Small intestine (tissue), 7 donors: ENCODE measurements around the gene SYF2. TPM values are rescaled to one million over a fixed set of nuclear protein-coding genes. Genes with fewer than 3 reads are reported as not detected.
"Not testable (repeated sequence)": the region's sequence is repeated elsewhere in the genome, so short reads cannot be mapped to it uniquely, and the experiment has no call there.

Experiments
- DNase-seq, 2 donors: peaks; one replicate each; pipeline versions ENCODE4 v3.0.0 to v3.0.0-alpha.2; 2013
- FAIRE-seq: peaks from 2 replicates; lab custom pipeline; 2012; peaks lifted over from hg19 to GRCh38; lab: Jason Lieb, UNC
- H3K27ac ChIP-seq, 3 donors: one replicate each; pipeline ENCODE4 v1.5.1; 2013; ENCODE audit warnings: low read length in 2 of 3, mild to moderate bottlenecking in 2 of 3, control low read depth in 1 of 3, inconsistent platforms in 1 of 3, low read depth in 1 of 3, moderate library complexity in 1 of 3
- H3K27me3 ChIP-seq, 3 donors: one replicate each; pipeline ENCODE4 v1.6.1; 2013; ENCODE audit warnings: low read length in 3 of 3, inconsistent platforms in 1 of 3; ENCODE audit not compliant: control insufficient read depth in 3 of 3, insufficient read depth in 3 of 3
- H3K36me3 ChIP-seq, 3 donors: one replicate each; pipeline ENCODE4 v1.6.1; 2013; ENCODE audit warnings: low read length in 3 of 3, inconsistent platforms in 1 of 3, low read depth in 1 of 3, mild to moderate bottlenecking in 1 of 3, moderate library complexity in 1 of 3; ENCODE audit not compliant: control insufficient read depth in 3 of 3, insufficient read depth in 2 of 3
- H3K4me1 ChIP-seq, 3 donors: one replicate each; pipeline ENCODE4 v1.6.1; 2013; ENCODE audit warnings: low read length in 2 of 3, inconsistent platforms in 1 of 3, low read depth in 1 of 3, mild to moderate bottlenecking in 1 of 3, moderate library complexity in 1 of 3; ENCODE audit not compliant: control insufficient read depth in 3 of 3, insufficient read depth in 2 of 3
- H3K4me3 ChIP-seq, 3 donors: one replicate each; pipeline ENCODE4 v1.5.1; 2013; ENCODE audit warnings: low read length in 3 of 3, control low read depth in 1 of 3, inconsistent platforms in 1 of 3, low read depth in 1 of 3, mild to moderate bottlenecking in 1 of 3, moderate library complexity in 1 of 3
- H3K9me3 ChIP-seq, 2 donors: one replicate each; pipeline ENCODE4 v1.6.1; 2013; ENCODE audit warnings: low read depth in 1 of 2, low read length in 1 of 2; ENCODE audit not compliant: control insufficient read depth in 2 of 2, insufficient read depth in 1 of 2
- WGBS, 3 donors: extraction: QIAGEN DNeasy Blood & Tissue Kit; methylation state at CpG; one replicate each; pipeline ENCODE4 v1.1.7; 2013; 5-methylcytosine and 5-hydroxymethylcytosine counted together
- polyA plus RNA-seq, 4 donors: library from polyadenylated mRNA; stranded (reverse) in 3 of 4; unstranded in 1 of 4; fragments of 200-250 nt in 3 of 4; fragments of 120-200 nt in 1 of 4; gene quantifications; one replicate each; pipeline versions ENCODE4 v1.2.1 to v1.2.3, GENCODE V29; 2013
- donor health status: healthy with polysubstance abuse.
- donor health status: control.
- donor health status: control.
- donor health status: Bipolar disorder and iron deficiency.
- donor health status: healthy.

SYF2 gene
- polyA plus RNA-seq, 4 donors, result 68.6 to 136 (median 93.1) TPM

- H3K9me3 ChIP-seq, result no peaks in the 10 kb centered on the region
- H3K4me3 ChIP-seq, result no peak overlapping the region
- FAIRE-seq, result no peak
- H3K27me3 ChIP-seq, result no peaks in the 10 kb centered on the region
- H3K27ac ChIP-seq, result no peak overlapping the region
- H3K36me3 ChIP-seq, result no peaks in the 10 kb centered on the region
- H3K4me1 ChIP-seq, result peaks cover 0 to 5% (median 2%) of the 10 kb centered on the region in 3 donors
- no peak for DNase-seq
- 79 to 88% (median 84%) methylated on average over 2 of the region's 2 CpGs for WGBS, 3 donors
Measured at GRCh38 chr1:25190260-25190659, 42.0 kb downstream of the SYF2 start.

- not testable (repeated sequence) for H3K27me3 ChIP-seq, DNase-seq, H3K27ac ChIP-seq, H3K4me3 ChIP-seq, H3K9me3 ChIP-seq, H3K4me1 ChIP-seq, H3K36me3 ChIP-seq, FAIRE-seq
- 91 to 98% (median 94%) methylated on average over 3 of the region's 3 CpGs for WGBS, 3 donors
Measured at GRCh38 chr1:25187904-25188303, 44.4 kb downstream of the SYF2 start.

- no peaks in the 10 kb centered on the region for H3K36me3 ChIP-seq
- no peak for DNase-seq
- WGBS, 3 donors, result 82 to 88% (median 82%) methylated on average over 5 of the region's 5 CpGs
Measured at GRCh38 chr1:25187077-25187476, 45.2 kb downstream of the SYF2 start.

GRCh38 chr1:25186161-25187007 lies 45.9 kb downstream of the SYF2 start:
- Histone ChIP-seq H3K9me3 (no peaks in the 10 kb centered on the region), H3K27me3 (no peaks in the 10 kb centered on the region), H3K4me1 (no peaks in the 10 kb centered on the region), H3K4me3 (no peak overlapping the region), H3K27ac (no peak overlapping the region), H3K36me3 (no peaks in the 10 kb centered on the region)
- WGBS, 3 donors, result 80 to 89% (median 85%) methylated on average over 14 of the region's 14 CpGs
- FAIRE-seq, result no peak
- no peak for DNase-seq

More at GRCh38 chr1:25187077-25187476, 45.2 kb downstream of the SYF2 start:
- H3K9me3 ChIP-seq, result no peaks in the 10 kb centered on the region
- H3K27ac ChIP-seq, result no peak overlapping the region
- no peaks in the 10 kb centered on the region for H3K4me1 ChIP-seq
- FAIRE-seq, result no peak
- H3K27me3 ChIP-seq, result no peaks in the 10 kb centered on the region
- no peak overlapping the region for H3K4me3 ChIP-seq

GRCh38 chr1:25185409-25186160 lies 46.7 kb downstream of the SYF2 start:
- no peak overlapping the region for H3K27ac ChIP-seq
- WGBS, 3 donors, result 54 to 85% (median 81%) methylated on average over 10 of the region's 10 CpGs
- no peak for FAIRE-seq

GRCh38 chr1:25184001-25184762 lies 48.1 kb downstream of the SYF2 start:
- Histone ChIP-seq H3K27ac (no peak overlapping the region), H3K4me3 (no peak overlapping the region), H3K27me3 (no peaks in the 10 kb centered on the region), H3K9me3 (no peaks in the 10 kb centered on the region), H3K36me3 (no peaks in the 10 kb centered on the region), H3K4me1 (no peaks in the 10 kb centered on the region)
- WGBS, 3 donors, result 65 to 82% (median 67%) methylated on average over 13 of the region's 13 CpGs
- no peak for DNase-seq
- FAIRE-seq, result no peak

More at GRCh38 chr1:25185409-25186160, 46.7 kb downstream of the SYF2 start:
- no peaks in the 10 kb centered on the region for H3K27me3 ChIP-seq
- H3K4me3 ChIP-seq, result no peak overlapping the region
- no peak for DNase-seq
- H3K9me3 ChIP-seq, result no peaks in the 10 kb centered on the region
- H3K36me3 ChIP-seq, result no peaks in the 10 kb centered on the region
- H3K4me1 ChIP-seq, result no peaks in the 10 kb centered on the region

GRCh38 chr1:25183126-25183980 lies 48.9 kb downstream of the SYF2 start:
- Histone ChIP-seq H3K4me3 (no peak overlapping the region), H3K9me3 (no peaks in the 10 kb centered on the region), H3K27me3 (no peaks in the 10 kb centered on the region), H3K4me1 (no peaks in the 10 kb centered on the region), H3K27ac (no peak overlapping the region), H3K36me3 (no peaks in the 10 kb centered on the region)
- WGBS, 3 donors, result 88 to 94% (median 90%) methylated on average over 21 of the region's 21 CpGs
- FAIRE-seq (no peak), DNase-seq (no peak)
